OCI-LY7 (cell line): Measurements from ENCODE around the gene MEI4. TPM values are rescaled to one million over a fixed set of nuclear protein-coding genes. Genes with fewer than 3 reads are reported as not detected.

ENCODE experiments used
- Bru-seq: library from RNA; stranded (reverse); fragments of 400-500 nt; gene quantifications from one replicate; lab custom pipeline; 2021; lab: Mats Ljungman, UMichigan
- BruChase-seq, 2 experiments: library from RNA; stranded (reverse); fragments of 400-500 nt; gene quantifications; one replicate each; lab custom pipeline; 2021; lab: Mats Ljungman, UMichigan
- BruUV-seq: library from RNA; stranded (reverse); fragments of 400-500 nt; replicated peaks from 2 replicates; lab custom pipeline; 2021; lab: Mats Ljungman, UMichigan
- CTCF ChIA-PET: fragments of 300-600 bp; sonication (Branson Sonifier 250); formaldehyde crosslinking; loops from one replicate; lab custom pipeline; 2022; ENCODE audit warnings: antibody characterized with exemption; ENCODE audit not compliant: unreplicated experiment; lab: Charles Lee
- POLR2A ChIA-PET: fragments of 300-600 bp; sonication (Branson Sonifier 250); formaldehyde crosslinking; loops from one replicate; lab custom pipeline; 2022; ENCODE audit warnings: antibody characterized with exemption; lab: Charles Lee
- DNase-seq: peaks from one replicate; pipeline ENCODE4 v3.0.0-alpha.2; 2015; ENCODE audit warnings: low spot score
- H2AFZ ChIP-seq: fragments of 200-600 bp; sonication (generic), shearing (Covaris generic); 2 replicates; pipeline ENCODE4 v1.6.1; 2014; ENCODE audit warnings: mild to moderate bottlenecking, antibody characterized with exemption, low read length, moderate library complexity
- H3K27ac ChIP-seq: fragments of 200-600 bp; sonication (generic); 2 replicates; pipeline ENCODE4 v1.5.1; 2014; ENCODE audit warnings: mixed run types, low read depth, mild to moderate bottlenecking, moderate library complexity, low read length, inconsistent platforms; ENCODE audit not compliant: poor library complexity, severe bottlenecking
- H3K36me3 ChIP-seq: fragments of 200-600 bp; sonication (generic); 2 replicates; pipeline ENCODE4 v1.6.1; 2014; ENCODE audit warnings: mild to moderate bottlenecking, antibody characterized with exemption, low read length, moderate library complexity, mixed read lengths; ENCODE audit not compliant: insufficient read depth
- H3K4me1 ChIP-seq: fragments of 200-600 bp; sonication (generic); 2 replicates; pipeline ENCODE4 v1.5.1; 2014; ENCODE audit warnings: mild to moderate bottlenecking, low read length; ENCODE audit not compliant: insufficient read depth, poor library complexity, severe bottlenecking
- H3K4me2 ChIP-seq: fragments of 200-600 bp; sonication (generic); 2 replicates; pipeline ENCODE4 v1.6.1; 2014; ENCODE audit warnings: mild to moderate bottlenecking, low read length
- H3K4me3 ChIP-seq: fragments of 200-600 bp; sonication (generic); 2 replicates; pipeline ENCODE4 v1.5.1; 2014; ENCODE audit warnings: mild to moderate bottlenecking, low read depth, low read length; ENCODE audit not compliant: poor library complexity, severe bottlenecking
- H3K79me2 ChIP-seq: fragments of 200-600 bp; sonication (generic); 2 replicates; pipeline ENCODE4 v1.6.1; 2016; ENCODE audit warnings: low read depth, mild to moderate bottlenecking, low read length, moderate library complexity, mixed read lengths; ENCODE audit not compliant: insufficient read depth
- H3K9me2 ChIP-seq: fragments of 200-600 bp; sonication (generic); 2 replicates; pipeline ENCODE4 v1.6.1; 2016; ENCODE audit warnings: mild to moderate bottlenecking, low read length, mixed read lengths; ENCODE audit not compliant: insufficient read depth
- H3K9me3 ChIP-seq: fragments of 200-600 bp; sonication (generic); 2 replicates; pipeline ENCODE4 v1.6.1; 2014; ENCODE audit warnings: mild to moderate bottlenecking, mixed run types, low read length, mixed read lengths
- H4K20me1 ChIP-seq: fragments of 200-600 bp; sonication (generic); 2 replicates; pipeline ENCODE4 v1.6.1; 2014; ENCODE audit warnings: mild to moderate bottlenecking, antibody characterized with exemption, low read length, moderate library complexity, mixed read lengths; ENCODE audit not compliant: insufficient read depth
- CTCF ChIP-seq: fragments of 200-600 bp; sonication (generic); conservative IDR thresholded peaks from 2 replicates; pipeline ENCODE4 v1.5.1; 2014; ENCODE audit warnings: mild to moderate bottlenecking, antibody characterized with exemption, low read length, moderate library complexity, mixed read lengths
- EZH2phosphoT487 ChIP-seq: fragments of 200-600 bp; sonication (generic); IDR thresholded peaks from 2 replicates; pipeline ENCODE4 v1.6.1; 2018; ENCODE audit warnings: low read depth, borderline replicate concordance, mild to moderate bottlenecking, mixed run types, antibody characterized with exemption, low read length, moderate library complexity, mixed read lengths
- intact Hi-C: fragments of 100-400 bp; cut with micrococcal nuclease; formaldehyde crosslinking; loops from one replicate; pipeline ENCODE4 v1.10.0; 2022; ENCODE audit not compliant: unreplicated experiment
- long read RNA-seq: library from polyadenylated mRNA; stranded (forward); transcript quantifications from one replicate; pipeline ENCODE4 v2.0.0, GENCODE V29; 2022
- total RNA-seq, 2 experiments: library from RNA; depleted of rRNA in 1 of 2; stranded (reverse); fragments of >200 nt in 1 of 2; shearing (Covaris generic) in 1 of 2; gene quantifications; 2 replicates each; pipeline ENCODE4 v1.2.3, GENCODE V29; 2014 to 2022

Gene MEI4
- total RNA-seq (2014; rRNA removed; shearing (Covaris generic)) (not detected in 2 replicates), total RNA-seq (2022) (not detected in 2 replicates), Bru-seq, nascent RNA (percentile 0 among the genes with signal in this experiment), BruChase-seq, experiment 1, labeled RNA remaining after a 6-hour chase (percentile 4 among the genes with signal in this experiment), BruChase-seq, experiment 2, labeled RNA remaining after a 2-hour chase (percentile 4 among the genes with signal in this experiment)
- long read RNA-seq = 0 reads

DNA sequence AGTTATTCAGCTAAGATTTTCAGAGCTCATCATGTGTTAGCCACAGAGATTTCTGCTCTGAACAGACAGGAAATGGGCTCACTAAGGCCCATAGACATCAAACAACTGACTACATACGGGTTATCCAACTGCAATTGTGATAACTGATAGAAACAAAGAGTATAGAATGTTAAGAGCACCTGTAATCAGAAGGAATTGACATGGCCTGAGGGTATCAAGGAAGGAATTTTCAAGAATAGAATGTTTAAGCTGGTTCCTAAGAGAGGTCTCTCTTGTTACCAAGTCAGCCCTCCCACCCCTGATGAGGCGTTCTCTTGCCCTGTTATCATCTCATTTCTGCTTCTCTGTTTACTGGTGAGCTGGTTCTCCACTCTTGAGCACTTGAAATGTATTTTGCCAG is at the start of gene MEI4:
Gene MEI4, plus strand, starts transcription at position 301 of the 400 bp plus-strand sequence. CDS start 37,633 bp downstream, outside the sequence.
- Histone ChIP-seq H3K4me2 (no peak within 1 kb of the TSS), H3K9me3 (no peaks in the 10 kb centered on the region), H3K9me2 (no peaks in the 10 kb centered on the region), H2AFZ (no peak within 1 kb of the TSS), H3K27ac (no peak within 1 kb of the TSS), H3K36me3 (no peaks in the 10 kb centered on the region), H3K4me3 (no peak within 1 kb of the TSS), H3K79me2 (no peaks in the 10 kb centered on the region), H3K4me1 (no peaks in the 10 kb centered on the region), H4K20me1 (no peaks in the 10 kb centered on the region)
- no TSS peak for BruUV-seq
- no peak for DNase-seq
- ChIA-PET POLR2A (interaction anchor here (0.5 to 0.6 kb wide), 2 partner anchors 211 to 807 kb away, joined by 3 read pairs; no protein-coding TSS in a partner anchor), CTCF (no interaction called here)
- TF ChIP-seq EZH2phosphoT487 (no peak), CTCF (no peak)
- intact Hi-C loops = no loop called here

DNA sequence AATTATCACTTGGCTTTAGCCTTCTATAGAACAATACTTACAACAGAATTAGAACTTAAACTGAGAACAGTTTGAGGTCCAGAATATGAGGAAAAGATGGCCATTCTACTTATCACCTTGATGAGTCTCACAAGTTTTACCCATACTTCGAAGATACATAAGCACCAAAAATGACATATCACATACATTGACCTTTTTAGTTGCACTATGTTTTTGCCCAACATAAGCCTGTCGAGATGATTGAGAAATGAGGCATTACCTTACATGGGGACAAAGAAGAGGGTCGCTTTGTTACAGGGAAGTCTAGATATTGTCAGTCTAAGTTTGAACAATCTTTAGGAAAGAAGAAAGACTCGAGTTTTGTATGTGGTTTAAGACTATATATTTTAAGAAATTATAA is 48.4 kb upstream of the MEI4 start:
- H3K4me1 ChIP-seq = no peaks in the 10 kb centered on the region
- TF ChIP-seq CTCF (no peak), EZH2phosphoT487 (no peak)
- no peaks in the 10 kb centered on the region for H4K20me1 ChIP-seq
- CTCF ChIA-PET = no interaction called here
- no peak overlapping the region for H3K27ac ChIP-seq
- H3K9me2 ChIP-seq = no peaks in the 10 kb centered on the region
- no peak for DNase-seq
- no peak overlapping the region for H3K4me3 ChIP-seq
- H3K9me3 ChIP-seq = no peaks in the 10 kb centered on the region
- no peak overlapping the region for H3K4me2 ChIP-seq
- BruUV-seq = no TSS peak
- no peaks in the 10 kb centered on the region for H3K36me3 ChIP-seq
- no peaks in the 10 kb centered on the region for H3K79me2 ChIP-seq
- no peak overlapping the region for H2AFZ ChIP-seq
- intact Hi-C loops = no loop called here
- POLR2A ChIA-PET = no interaction called here

DNA sequence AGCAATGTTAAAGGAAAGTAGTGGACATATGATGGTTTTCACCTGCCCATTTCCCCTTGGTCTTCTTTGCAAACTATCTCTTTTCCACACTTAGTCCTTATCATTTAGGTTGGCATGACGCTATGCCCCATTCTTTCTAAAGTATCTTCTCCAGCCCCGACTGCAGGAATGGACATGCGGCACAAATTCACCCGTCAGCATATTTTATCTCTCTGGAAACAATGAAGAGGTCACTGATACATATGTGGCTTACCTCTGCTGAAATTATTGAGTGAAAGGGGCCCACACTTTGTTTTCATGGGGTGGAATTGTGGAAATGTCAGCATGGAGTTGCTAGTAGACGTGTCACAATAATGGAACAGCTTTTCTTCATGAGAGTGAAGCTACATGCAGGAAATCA is 45.8 kb upstream of the MEI4 start:
- Histone ChIP-seq H3K4me3 (no peak overlapping the region), H3K36me3 (no peaks in the 10 kb centered on the region), H3K4me2 (no peak overlapping the region), H3K4me1 (no peaks in the 10 kb centered on the region), H3K79me2 (no peaks in the 10 kb centered on the region), H2AFZ (no peak overlapping the region), H3K27ac (no peak overlapping the region), H4K20me1 (no peaks in the 10 kb centered on the region), H3K9me2 (no peaks in the 10 kb centered on the region), H3K9me3 (no peaks in the 10 kb centered on the region)
- CTCF ChIA-PET = no interaction called here
- POLR2A ChIA-PET = no interaction called here
- DNase-seq = no peak
- no TSS peak for BruUV-seq
- intact Hi-C loops = no loop called here
- TF ChIP-seq EZH2phosphoT487 = no peak
- no peak for TF ChIP-seq CTCF
